H9 (cell line): ENCODE results near the gene ASCC2. TPM values are rescaled to one million over a fixed set of nuclear protein-coding genes. Genes with fewer than 3 reads are reported as not detected.

ENCODE experiments used
- DNase-seq: peaks from one replicate; pipeline ENCODE4 v3.0.0-alpha.2; 2017
- H2AFZ ChIP-seq: one replicate; pipeline ENCODE4 v1.6.1; 2013; ENCODE audit warnings: mild to moderate bottlenecking, low read length, control low read depth, moderate library complexity
- H2AK5ac ChIP-seq: 2 replicates; pipeline ENCODE4 v1.6.1; 2013; ENCODE audit warnings: low read length, control low read depth, mixed read lengths; ENCODE audit not compliant: insufficient read length
- H2BK120ac ChIP-seq: one replicate; pipeline ENCODE4 v1.6.1; 2013; ENCODE audit warnings: low read depth, mild to moderate bottlenecking, low read length, control low read depth, inconsistent platforms; ENCODE audit not compliant: poor library complexity, severe bottlenecking
- H2BK12ac ChIP-seq: 2 replicates; pipeline ENCODE4 v1.6.1; 2013; ENCODE audit warnings: low read length, control low read depth, mixed read lengths, low read depth; ENCODE audit not compliant: insufficient read length
- H2BK15ac ChIP-seq: 2 replicates; pipeline ENCODE4 v1.6.1; 2013; ENCODE audit warnings: low read depth, low read length, control low read depth
- H2BK20ac ChIP-seq: one replicate; pipeline ENCODE4 v1.6.1; 2013; ENCODE audit warnings: low read depth, mild to moderate bottlenecking, low read length, control low read depth, inconsistent platforms; ENCODE audit not compliant: poor library complexity, severe bottlenecking
- H2BK5ac ChIP-seq: 2 replicates; pipeline ENCODE4 v1.6.1; 2013; ENCODE audit warnings: low read length, control low read depth, mixed read lengths; ENCODE audit not compliant: insufficient read length
- H3K14ac ChIP-seq: 2 replicates; pipeline ENCODE4 v1.6.1; 2013; ENCODE audit warnings: low read length, control low read depth; ENCODE audit not compliant: insufficient read depth
- H3K18ac ChIP-seq: 2 replicates; pipeline ENCODE4 v1.6.1; 2013; ENCODE audit warnings: low read depth, mild to moderate bottlenecking, mixed read lengths, low read length, control low read depth; ENCODE audit not compliant: insufficient read length
- H3K23ac ChIP-seq: 2 replicates; pipeline ENCODE4 v1.6.1; 2013; ENCODE audit warnings: low read length, control low read depth, mixed read lengths, low read depth; ENCODE audit not compliant: insufficient read length
- H3K23me2 ChIP-seq: 2 replicates; pipeline ENCODE4 v1.6.1; 2013; ENCODE audit warnings: low read depth, mild to moderate bottlenecking, mixed read lengths, low read length, control low read depth; ENCODE audit not compliant: insufficient read length, poor library complexity, severe bottlenecking
- H3K27ac ChIP-seq: 2 replicates; pipeline ENCODE4 v1.5.1; 2013; ENCODE audit warnings: low read length, control low read depth, mixed read lengths, low read depth; ENCODE audit not compliant: insufficient read length
- H3K27me3 ChIP-seq: 2 replicates; pipeline ENCODE4 v1.6.1; 2013; ENCODE audit warnings: low read length, control low read depth, inconsistent platforms; ENCODE audit not compliant: insufficient read depth
- H3K4ac ChIP-seq: 2 replicates; pipeline ENCODE4 v1.6.1; 2013; ENCODE audit warnings: low read depth, mild to moderate bottlenecking, control low read depth, inconsistent platforms, low read length, moderate library complexity
- H3K4me1 ChIP-seq: 2 replicates; pipeline ENCODE4 v1.6.1; 2013; ENCODE audit warnings: low read length, control low read depth, inconsistent platforms; ENCODE audit not compliant: insufficient read depth
- H3K4me2 ChIP-seq: 2 replicates; pipeline ENCODE4 v1.6.1; 2013; ENCODE audit warnings: low read length, control low read depth, mixed read lengths; ENCODE audit not compliant: insufficient read length, insufficient read depth
- H3K56ac ChIP-seq: 2 replicates; pipeline ENCODE4 v1.6.1; 2013; ENCODE audit warnings: low read depth, mild to moderate bottlenecking, mixed read lengths, low read length, control low read depth; ENCODE audit not compliant: insufficient read length
- H3K79me1 ChIP-seq: 2 replicates; pipeline ENCODE4 v1.6.1; 2013; ENCODE audit warnings: low read depth, mild to moderate bottlenecking, moderate library complexity, low read length, control low read depth, inconsistent platforms; ENCODE audit not compliant: insufficient read depth, poor library complexity, severe bottlenecking
- H3K79me2 ChIP-seq: 2 replicates; pipeline ENCODE4 v1.6.1; 2013; ENCODE audit warnings: low read length, control low read depth, inconsistent platforms; ENCODE audit not compliant: insufficient read depth
- H3K9ac ChIP-seq: 2 replicates; pipeline ENCODE4 v1.6.1; 2013; ENCODE audit warnings: low read length, control low read depth, mixed read lengths; ENCODE audit not compliant: insufficient read length; ENCODE audit errors: extremely low read depth
- H3K9me3 ChIP-seq: one replicate; pipeline ENCODE4 v1.6.1; 2013; ENCODE audit warnings: low read depth, low read length, inconsistent platforms; ENCODE audit not compliant: control insufficient read depth
- H3T11ph ChIP-seq: one replicate; pipeline ENCODE4 v1.6.1; 2013; ENCODE audit warnings: mild to moderate bottlenecking, low read length, control low read depth, inconsistent platforms
- H4K20me1 ChIP-seq: one replicate; pipeline ENCODE4 v1.6.1; 2013; ENCODE audit not compliant: control insufficient read depth, insufficient read length, insufficient read depth
- H4K5ac ChIP-seq: 2 replicates; pipeline ENCODE4 v1.6.1; 2013; ENCODE audit warnings: low read depth, mild to moderate bottlenecking, mixed read lengths, low read length, control low read depth; ENCODE audit not compliant: insufficient read length
- H4K8ac ChIP-seq: replicated peaks from 2 replicates; pipeline ENCODE4 v1.6.1; 2013; ENCODE audit warnings: low read length, control low read depth, mixed read lengths, low read depth; ENCODE audit not compliant: insufficient read length
- H4K91ac ChIP-seq: 2 replicates; pipeline ENCODE4 v1.6.1; 2013; ENCODE audit warnings: low read depth, mild to moderate bottlenecking, moderate library complexity, mixed read lengths, low read length, control low read depth; ENCODE audit not compliant: insufficient read length
- H3K27ac Mint-ChIP-seq, 3 experiments: 2 replicates in 2 of 3; 3 replicates in 1 of 3; pipeline ENCODE4 v1.8.0; 2020 to 2021; ENCODE audit warnings: mixed read lengths in 3 of 3, mild to moderate bottlenecking in 1 of 3, moderate library complexity in 1 of 3
- H3K27me3 Mint-ChIP-seq: 2 replicates; pipeline ENCODE4 v1.8.0; 2021; ENCODE audit warnings: low read depth, mild to moderate bottlenecking, moderate library complexity, mixed read lengths
- H3K36me3 Mint-ChIP-seq, 3 experiments: 2 replicates in 2 of 3; 3 replicates in 1 of 3; pipeline ENCODE4 v1.8.0; 2020 to 2021; ENCODE audit warnings: low read depth in 3 of 3, mixed read lengths in 3 of 3; ENCODE audit not compliant: insufficient read depth in 1 of 3
- H3K4me1 Mint-ChIP-seq, 2 experiments: 2 replicates each; pipeline ENCODE4 v1.8.0; 2020; ENCODE audit warnings: mixed read lengths in 2 of 2
- H3K4me3 Mint-ChIP-seq, 2 experiments: 2 replicates in 1 of 2; 3 replicates in 1 of 2; pipeline ENCODE4 v1.8.0; 2020 to 2021; ENCODE audit warnings: mild to moderate bottlenecking in 2 of 2, mixed read lengths in 2 of 2, moderate library complexity in 1 of 2
- H3K9me3 Mint-ChIP-seq, 2 experiments: 2 replicates in 1 of 2; 3 replicates in 1 of 2; pipeline ENCODE4 v1.8.0; 2020; ENCODE audit warnings: mild to moderate bottlenecking in 2 of 2, mixed read lengths in 2 of 2, moderate library complexity in 1 of 2
- WGBS: extraction: QIAGEN DNeasy Blood & Tissue Kit; methylation state at CpG from one replicate; pipeline ENCODE4 v1.1.7; 2013; ENCODE audit warnings: missing lambda C conversion rate, low lambda C conversion rate, mixed read lengths; ENCODE audit not compliant: insufficient read length; ENCODE audit errors: extremely low coverage; 5-methylcytosine and 5-hydroxymethylcytosine counted together
- total RNA-seq: library from RNA; stranded (reverse); gene quantifications from 2 replicates; pipeline ENCODE4 v1.2.1, GENCODE V29; 2021
- TF ChIP-seq, protein P1 (sequence below): fragments of 200-600 bp; sonication (generic); conservative IDR thresholded peaks from 3 replicates; pipeline ENCODE4 v1.8.0; 2021; ENCODE audit warnings: antibody characterized with exemption, mild to moderate bottlenecking

ASCC2 gene
- total RNA-seq, 1 experiment from 2014 or later = 48.2 TPM

GRCh38 chr22:29825578-29825977, 12.5 kb downstream of the ASCC2 start:
- no peak overlapping the region for H3K9ac ChIP-seq
- no peak overlapping the region for H3K4ac ChIP-seq
- no peak overlapping the region for H4K5ac ChIP-seq
- no peak overlapping the region for H2BK15ac ChIP-seq
- Mint-ChIP-seq H3K36me3 (peaks cover 7 to 46% (median 35%) of the 10 kb centered on the region in 3 experiments; a peak in 6 of 7 replicates), H3K27me3 (no peaks in the 10 kb centered on the region), H3K4me3 (no peak overlapping the region), H3K27ac (no peak overlapping the region; a peak in 1 of 7 replicates), H3K4me1 (0 out of 4 replicates have a peak, but pooled peaks cover 0 to 3% of the 10 kb centered on the region in 2 experiments), H3K9me3 (no peaks in the 10 kb centered on the region)
- H3K23ac ChIP-seq = no peak overlapping the region
- H3K4me1 ChIP-seq = no peaks in the 10 kb centered on the region
- H3K18ac ChIP-seq = no peak overlapping the region
- no CpG with 5 or more reads among the region's 17 CpGs for WGBS
- H3K27ac ChIP-seq = no peak overlapping the region
- H2BK5ac ChIP-seq = no peak overlapping the region
- no peak overlapping the region for H2AFZ ChIP-seq
- H3K23me2 ChIP-seq = no peaks in the 10 kb centered on the region
- peak overlapping the region; percentile 43 for H3K56ac ChIP-seq
- H3K4me2 ChIP-seq = no peak overlapping the region
- H4K91ac ChIP-seq = no peak overlapping the region
- H3T11ph ChIP-seq = no peak overlapping the region
- no peaks in the 10 kb centered on the region for H3K9me3 ChIP-seq
- H2AK5ac ChIP-seq = no peak overlapping the region
- H2BK120ac ChIP-seq = no peak overlapping the region
- H2BK20ac ChIP-seq = no peak overlapping the region
- no peaks in the 10 kb centered on the region for H3K27me3 ChIP-seq
- TF ChIP-seq, protein P1, sequence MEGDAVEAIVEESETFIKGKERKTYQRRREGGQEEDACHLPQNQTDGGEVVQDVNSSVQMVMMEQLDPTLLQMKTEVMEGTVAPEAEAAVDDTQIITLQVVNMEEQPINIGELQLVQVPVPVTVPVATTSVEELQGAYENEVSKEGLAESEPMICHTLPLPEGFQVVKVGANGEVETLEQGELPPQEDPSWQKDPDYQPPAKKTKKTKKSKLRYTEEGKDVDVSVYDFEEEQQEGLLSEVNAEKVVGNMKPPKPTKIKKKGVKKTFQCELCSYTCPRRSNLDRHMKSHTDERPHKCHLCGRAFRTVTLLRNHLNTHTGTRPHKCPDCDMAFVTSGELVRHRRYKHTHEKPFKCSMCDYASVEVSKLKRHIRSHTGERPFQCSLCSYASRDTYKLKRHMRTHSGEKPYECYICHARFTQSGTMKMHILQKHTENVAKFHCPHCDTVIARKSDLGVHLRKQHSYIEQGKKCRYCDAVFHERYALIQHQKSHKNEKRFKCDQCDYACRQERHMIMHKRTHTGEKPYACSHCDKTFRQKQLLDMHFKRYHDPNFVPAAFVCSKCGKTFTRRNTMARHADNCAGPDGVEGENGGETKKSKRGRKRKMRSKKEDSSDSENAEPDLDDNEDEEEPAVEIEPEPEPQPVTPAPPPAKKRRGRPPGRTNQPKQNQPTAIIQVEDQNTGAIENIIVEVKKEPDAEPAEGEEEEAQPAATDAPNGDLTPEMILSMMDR = 0 out of 3 replicates have a peak, but pooled peaks have one; percentile 11
- H3K79me1 ChIP-seq = no peaks in the 10 kb centered on the region
- no peak for DNase-seq
- H4K8ac ChIP-seq = no peak overlapping the region
- no peak overlapping the region for H3K14ac ChIP-seq
- peaks cover 3% of the 10 kb centered on the region for H4K20me1 ChIP-seq
- H3K79me2 ChIP-seq = no peaks in the 10 kb centered on the region
- H2BK12ac ChIP-seq = no peak overlapping the region
